GM12892 (cell line): ENCODE results near the gene ATXN1.
"Not testable (repeated sequence)": the region's sequence is repeated elsewhere in the genome, so short reads cannot be mapped to it uniquely, and the experiment has no call there.

Experiments used
- POLR2A ChIP-seq: IDR thresholded peaks from 2 replicates; pipeline ENCODE4 v1.6.1; 2011; ENCODE audit warnings: low read depth, low read length, control low read depth
- POLR2AphosphoS5 ChIP-seq: IDR thresholded peaks from 2 replicates; pipeline ENCODE4 v1.6.1; 2011; ENCODE audit warnings: low read depth, low read length, control low read depth
- TAF1 ChIP-seq: IDR thresholded peaks from 2 replicates; pipeline ENCODE4 v1.6.1; 2011; ENCODE audit warnings: low read depth, mild to moderate bottlenecking, control low read depth, low read length, borderline replicate concordance

DNA sequence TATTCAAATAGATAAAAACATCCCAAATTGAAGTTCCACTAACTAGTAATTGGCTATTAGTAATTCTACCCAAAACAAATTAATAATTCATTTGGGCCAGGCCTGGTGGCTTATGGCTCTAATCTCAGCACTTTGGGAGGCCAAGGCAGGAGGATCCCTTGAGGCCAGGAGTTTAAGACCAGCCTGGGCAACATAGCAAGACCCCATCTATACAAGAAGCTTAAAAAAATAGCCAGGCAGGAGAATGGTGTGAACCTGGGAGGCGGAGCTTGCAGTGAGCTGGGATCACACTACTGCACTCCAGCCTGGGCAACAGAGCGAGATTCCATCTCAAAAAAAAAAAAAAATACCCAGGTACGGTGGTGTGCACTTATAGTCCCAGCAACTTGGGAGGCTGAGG is 379.3 kb downstream of the ATXN1 start:
- not testable (repeated sequence) for TF ChIP-seq TAF1, POLR2A, POLR2AphosphoS5
